K562 (cell line): ENCODE results near the gene RAP2C.

Experiments used
- EP300 ChIP-seq: IDR thresholded peaks from 2 replicates; pipeline ENCODE4 v1.6.1; 2012; ENCODE audit warnings: low read length, improper control_type of control experiment
- EZH2 ChIP-seq: IDR thresholded peaks from 2 replicates; pipeline ENCODE4 v1.6.1; 2012; ENCODE audit warnings: low read depth, mild to moderate bottlenecking, inconsistent platforms, low read length, borderline replicate concordance
- KDM1A ChIP-seq, 2 experiments: fragments of 450-650 bp; IDR thresholded peaks; 2 replicates each; pipeline ENCODE4 v1.6.1; 2016; ENCODE audit warnings: mild to moderate bottlenecking in 2 of 2
- L3MBTL2 ChIP-seq: fragments of 450-650 bp; IDR thresholded peaks from 2 replicates; pipeline ENCODE4 v1.6.1; 2016; ENCODE audit warnings: mild to moderate bottlenecking, moderate library complexity
- MYC ChIP-seq, 2 experiments: fragments of 250-450 bp in 1 of 2; sonication (Bioruptor Pico) in 1 of 2; IDR thresholded peaks; 2 replicates each; pipeline versions ENCODE4 v1.5.1 to v1.6.1; 2012 to 2021; ENCODE audit warnings: low read depth in 2 of 2, borderline replicate concordance in 1 of 2, improper control_type of control experiment in 1 of 2, low read length in 1 of 2, mild to moderate bottlenecking in 1 of 2, moderate library complexity in 1 of 2
- NR2C2 ChIP-seq, 2 experiments: fragments of 200-800 bp in 1 of 2; sonication (Bioruptor generic) in 1 of 2; sonication (generic) in 1 of 2; formaldehyde crosslinking in 1 of 2; IDR thresholded peaks; 2 replicates each; pipeline versions ENCODE4 v1.6.1 to v1.8.0; 2016 to 2022; ENCODE audit warnings: mild to moderate bottlenecking in 1 of 2, missing compliant biosample characterization in 1 of 2, missing genetic modification characterization in 1 of 2, missing genetic modification reagents in 1 of 2
- TARDBP ChIP-seq: fragments of 450-650 bp; IDR thresholded peaks from 2 replicates; pipeline ENCODE4 v1.6.1; 2016
- ZBTB17 ChIP-seq: fragments of 450-650 bp; formaldehyde crosslinking; IDR thresholded peaks from 2 replicates; pipeline ENCODE4 v1.4.0; 2020; ENCODE audit warnings: mild to moderate bottlenecking
- TF ChIP-seq, protein P1 (sequence below): fragments of 250-450 bp; sonication (Bioruptor Pico); IDR thresholded peaks from 2 replicates; pipeline ENCODE4 v1.6.1; 2021; ENCODE audit warnings: mild to moderate bottlenecking
- TF ChIP-seq, protein P2 (sequence below), 3 experiments: IDR thresholded peaks in 2 of 3; conservative IDR thresholded peaks in 1 of 3; 2 replicates each; pipeline ENCODE4 v1.5.1; 2011 to 2012; ENCODE audit warnings: low read length in 3 of 3, mild to moderate bottlenecking in 3 of 3, control low read depth in 2 of 3, improper control_type of control experiment in 1 of 3, inconsistent platforms in 1 of 3, low read depth in 1 of 3, mixed read lengths in 1 of 3, moderate library complexity in 1 of 3; ENCODE audit not compliant: insufficient read depth in 2 of 3
- TF ChIP-seq, protein P3 (sequence below): fragments of 450-650 bp; conservative IDR thresholded peaks from 2 replicates; pipeline ENCODE4 v1.6.1; 2016; ENCODE audit warnings: missing genetic modification characterization, low read depth, mild to moderate bottlenecking, missing compliant biosample characterization, moderate library complexity
- TF ChIP-seq, protein P4 (sequence below): sonication (generic); formaldehyde crosslinking; IDR thresholded peaks from 2 replicates; pipeline ENCODE4 v1.9.0; 2022; ENCODE audit warnings: mild to moderate bottlenecking, missing genetic modification reagents

DNA sequence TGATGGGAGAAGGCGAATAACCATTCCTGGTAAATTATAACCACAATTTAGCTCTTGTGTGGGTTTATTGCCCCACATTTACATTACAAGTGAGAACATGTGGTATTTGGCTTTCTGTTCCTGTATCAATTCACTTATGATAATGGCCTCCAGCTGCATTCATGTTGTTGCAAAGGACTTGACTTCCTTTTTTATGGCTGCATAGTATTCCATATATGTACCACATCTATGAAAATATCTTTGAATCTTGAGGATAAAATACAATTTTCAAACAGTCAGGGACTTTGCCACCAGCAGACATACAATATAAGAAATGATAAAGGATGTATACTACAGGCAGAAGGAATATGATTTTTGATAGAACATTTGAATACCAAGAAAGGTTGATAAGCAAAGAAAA is 27.3 kb downstream of the RAP2C start:
- TF ChIP-seq ZBTB17 (CRISPR knock-in tag) (no peak), MYC (IDR thresholded peaks at IDR 0.05; ENCODE audit: low read depth, low read length) (no peak), MYC (CRISPR knock-in tag; IDR thresholded peaks at IDR 0.05; ENCODE audit: borderline replicate concordance, low read depth) (no peak), EZH2 (no peak), EP300 (no peak), TARDBP (no peak), L3MBTL2 (no peak), NR2C2 (CRISPR knock-in tag; IDR thresholded peaks at IDR 0.05) (no peak), NR2C2 (tag; IDR thresholded peaks at IDR 0.05) (no peak), KDM1A (IDR thresholded peaks at IDR 0.05) (no peak)
- TF ChIP-seq, protein P1, sequence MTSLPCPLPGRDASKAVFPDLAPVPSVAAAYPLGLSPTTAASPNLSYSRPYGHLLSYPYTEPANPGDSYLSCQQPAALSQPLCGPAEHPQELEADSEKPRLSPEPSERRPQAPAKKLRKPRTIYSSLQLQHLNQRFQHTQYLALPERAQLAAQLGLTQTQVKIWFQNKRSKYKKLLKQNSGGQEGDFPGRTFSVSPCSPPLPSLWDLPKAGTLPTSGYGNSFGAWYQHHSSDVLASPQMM (CRISPR knock-in tag) = no peak
- TF ChIP-seq, protein P2, sequence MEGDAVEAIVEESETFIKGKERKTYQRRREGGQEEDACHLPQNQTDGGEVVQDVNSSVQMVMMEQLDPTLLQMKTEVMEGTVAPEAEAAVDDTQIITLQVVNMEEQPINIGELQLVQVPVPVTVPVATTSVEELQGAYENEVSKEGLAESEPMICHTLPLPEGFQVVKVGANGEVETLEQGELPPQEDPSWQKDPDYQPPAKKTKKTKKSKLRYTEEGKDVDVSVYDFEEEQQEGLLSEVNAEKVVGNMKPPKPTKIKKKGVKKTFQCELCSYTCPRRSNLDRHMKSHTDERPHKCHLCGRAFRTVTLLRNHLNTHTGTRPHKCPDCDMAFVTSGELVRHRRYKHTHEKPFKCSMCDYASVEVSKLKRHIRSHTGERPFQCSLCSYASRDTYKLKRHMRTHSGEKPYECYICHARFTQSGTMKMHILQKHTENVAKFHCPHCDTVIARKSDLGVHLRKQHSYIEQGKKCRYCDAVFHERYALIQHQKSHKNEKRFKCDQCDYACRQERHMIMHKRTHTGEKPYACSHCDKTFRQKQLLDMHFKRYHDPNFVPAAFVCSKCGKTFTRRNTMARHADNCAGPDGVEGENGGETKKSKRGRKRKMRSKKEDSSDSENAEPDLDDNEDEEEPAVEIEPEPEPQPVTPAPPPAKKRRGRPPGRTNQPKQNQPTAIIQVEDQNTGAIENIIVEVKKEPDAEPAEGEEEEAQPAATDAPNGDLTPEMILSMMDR (IDR thresholded peaks at IDR 0.05 in 2 of 3, conservative IDR thresholded peaks at IDR 0.05 in 1 of 3; ENCODE audit: insufficient read depth in 2 of 3, low read depth in 1 of 3, low read length in 3 of 3) = no peak
- TF ChIP-seq, protein P3, sequence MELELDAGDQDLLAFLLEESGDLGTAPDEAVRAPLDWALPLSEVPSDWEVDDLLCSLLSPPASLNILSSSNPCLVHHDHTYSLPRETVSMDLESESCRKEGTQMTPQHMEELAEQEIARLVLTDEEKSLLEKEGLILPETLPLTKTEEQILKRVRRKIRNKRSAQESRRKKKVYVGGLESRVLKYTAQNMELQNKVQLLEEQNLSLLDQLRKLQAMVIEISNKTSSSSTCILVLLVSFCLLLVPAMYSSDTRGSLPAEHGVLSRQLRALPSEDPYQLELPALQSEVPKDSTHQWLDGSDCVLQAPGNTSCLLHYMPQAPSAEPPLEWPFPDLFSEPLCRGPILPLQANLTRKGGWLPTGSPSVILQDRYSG = no peak
- TF ChIP-seq, protein P4, sequence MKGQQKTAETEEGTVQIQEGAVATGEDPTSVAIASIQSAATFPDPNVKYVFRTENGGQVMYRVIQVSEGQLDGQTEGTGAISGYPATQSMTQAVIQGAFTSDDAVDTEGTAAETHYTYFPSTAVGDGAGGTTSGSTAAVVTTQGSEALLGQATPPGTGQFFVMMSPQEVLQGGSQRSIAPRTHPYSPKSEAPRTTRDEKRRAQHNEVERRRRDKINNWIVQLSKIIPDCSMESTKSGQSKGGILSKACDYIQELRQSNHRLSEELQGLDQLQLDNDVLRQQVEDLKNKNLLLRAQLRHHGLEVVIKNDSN (CRISPR knock-in tag) = no peak
